Stimulated activated CD4-positive, alpha-beta T cell treated with anti-CD3 and anti-CD28 coated beads, Interleukin-1b, Interleukin-23, amount 100 ng/mL, for 1 hour (primary cell): Measurements from ENCODE around the gene CPNE7.
A peak's percentile ranks its signal among the peaks of the same experiment; 100 is the strongest.

Experiments
- DNase-seq, 2 donors: peaks; one replicate each; pipeline ENCODE4 v3.0.0-alpha.2; 2020; ENCODE audit warnings: low read depth in 2 of 2

Gene CPNE7

GRCh38 chr16:89549007-89549700 lies 26.4 kb upstream of the CPNE7 start:
- DNase-seq: no peak

- DNase-seq: no peak
Observed at GRCh38 chr16:89550421-89551007, 25.0 kb upstream of the CPNE7 start.

- no peak for DNase-seq
Observed at GRCh38 chr16:89552329-89552728, 23.2 kb upstream of the CPNE7 start.

- DNase-seq: no peak
Observed at GRCh38 chr16:89552913-89553312, 22.6 kb upstream of the CPNE7 start.

- no peak for DNase-seq
Observed at GRCh38 chr16:89553733-89554132, 21.8 kb upstream of the CPNE7 start.

GRCh38 chr16:89554343-89554742 lies 21.2 kb upstream of the CPNE7 start:
- no peak for DNase-seq

GRCh38 chr16:89555265-89555664 lies 20.3 kb upstream of the CPNE7 start:
- DNase-seq: no peak

- no peak for DNase-seq
Observed at GRCh38 chr16:89555780-89556179, 19.8 kb upstream of the CPNE7 start.

GRCh38 chr16:89556750-89557689 lies 18.5 kb upstream of the CPNE7 start:
- peak; percentile 63 to 77 for DNase-seq

GRCh38 chr16:89557690-89558490 lies 17.7 kb upstream of the CPNE7 start:
- DNase-seq: no peak

GRCh38 chr16:89560378-89561141 lies 15.0 kb upstream of the CPNE7 start, which contains the start of gene RPL13:
RPL13 (plus strand) TSS chr16:89560682; CDS start chr16:89560960, 278 bp downstream.
- peak; percentile 80 to 82 for DNase-seq

- DNase-seq: no peak
Observed at GRCh38 chr16:89561142-89561883, 14.2 kb upstream of the CPNE7 start.

GRCh38 chr16:89561884-89562599 lies 13.5 kb upstream of the CPNE7 start:
- no peak for DNase-seq

GRCh38 chr16:89562939-89563338 lies 12.6 kb upstream of the CPNE7 start:
- no peak for DNase-seq

- DNase-seq: no peak
Observed at GRCh38 chr16:89563639-89564392, 11.7 kb upstream of the CPNE7 start.

- no peak for DNase-seq
Observed at GRCh38 chr16:89564476-89565255, 10.9 kb upstream of the CPNE7 start.

- no peak for DNase-seq
Observed at GRCh38 chr16:89565256-89565505, 10.4 kb upstream of the CPNE7 start.
